Nephron progenitor cell (in vitro differentiated cells): Measurements from ENCODE around the gene KCTD12.

ENCODE experiments used
- DNase-seq: peaks from one replicate; pipeline ENCODE4 v3.0.0; 2021
- H3K27ac Mint-ChIP-seq: 2 replicates; pipeline ENCODE4 v1.8.0; 2021; ENCODE audit warnings: mild to moderate bottlenecking, moderate library complexity, mixed read lengths
- H3K27me3 Mint-ChIP-seq: 2 replicates; pipeline ENCODE4 v1.8.0; 2021; ENCODE audit warnings: mild to moderate bottlenecking, low read depth, mixed read lengths; ENCODE audit not compliant: poor library complexity
- H3K36me3 Mint-ChIP-seq: 2 replicates; pipeline ENCODE4 v1.8.0; 2021; ENCODE audit warnings: low read depth, mixed read lengths
- H3K4me1 Mint-ChIP-seq: 2 replicates; pipeline ENCODE4 v1.8.0; 2021; ENCODE audit warnings: mixed read lengths
- H3K4me3 Mint-ChIP-seq: 2 replicates; pipeline ENCODE4 v1.8.0; 2021; ENCODE audit warnings: mild to moderate bottlenecking, moderate library complexity, mixed read lengths
- H3K9me3 Mint-ChIP-seq: 2 replicates; pipeline ENCODE4 v1.8.0; 2021; ENCODE audit warnings: mild to moderate bottlenecking, moderate library complexity, mixed read lengths
- CTCF ChIP-seq: fragments of 200-600 bp; sonication (generic); IDR thresholded peaks from 2 replicates; pipeline ENCODE4 v1.5.0; 2021; ENCODE audit warnings: antibody characterized with exemption

KCTD12 gene

GRCh38 chr13:76872675-76873074 lies 13.5 kb downstream of the KCTD12 start:
- Mint-ChIP-seq H3K36me3 (no peaks in the 10 kb centered on the region), H3K4me1 (no peaks in the 10 kb centered on the region), H3K9me3 (no peaks in the 10 kb centered on the region), H3K27me3 (peaks cover 7% of the 10 kb centered on the region), H3K27ac (no peak overlapping the region), H3K4me3 (no peak overlapping the region)
- DNase-seq, result no peak
- no peak for TF ChIP-seq CTCF

- Mint-ChIP-seq H3K9me3 (no peaks in the 10 kb centered on the region), H3K36me3 (no peaks in the 10 kb centered on the region), H3K4me3 (no peak overlapping the region), H3K4me1 (no peaks in the 10 kb centered on the region), H3K27me3 (peaks cover 7% of the 10 kb centered on the region), H3K27ac (no peak overlapping the region)
- no peak for DNase-seq
- no peak for TF ChIP-seq CTCF
These were observed 14.8 kb downstream of the KCTD12 start for GRCh38 chr13:76871432-76871831.

GRCh38 chr13:76868371-76868770 lies 17.8 kb downstream of the KCTD12 start:
- Mint-ChIP-seq H3K9me3 (no peaks in the 10 kb centered on the region), H3K4me3 (no peak overlapping the region), H3K27me3 (peaks cover 4% of the 10 kb centered on the region), H3K27ac (no peak overlapping the region), H3K4me1 (peaks cover 4% of the 10 kb centered on the region), H3K36me3 (no peaks in the 10 kb centered on the region)
- no peak for DNase-seq
- no peak for TF ChIP-seq CTCF

GRCh38 chr13:76865996-76866503 lies 20.2 kb downstream of the KCTD12 start:
- no peaks in the 10 kb centered on the region for H3K9me3 Mint-ChIP-seq
- peaks cover 4% of the 10 kb centered on the region for H3K27me3 Mint-ChIP-seq
- DNase-seq, result no peak
- H3K27ac Mint-ChIP-seq, result no peak overlapping the region
- TF ChIP-seq CTCF, result no peak
- H3K36me3 Mint-ChIP-seq, result no peaks in the 10 kb centered on the region
- peaks cover 4% of the 10 kb centered on the region for H3K4me1 Mint-ChIP-seq
- H3K4me3 Mint-ChIP-seq, result no peak overlapping the region

- Mint-ChIP-seq H3K9me3 (no peaks in the 10 kb centered on the region), H3K27me3 (peaks cover 4% of the 10 kb centered on the region), H3K4me3 (no peak overlapping the region), H3K4me1 (peaks cover 4% of the 10 kb centered on the region), H3K36me3 (no peaks in the 10 kb centered on the region), H3K27ac (no peak overlapping the region)
- TF ChIP-seq CTCF, result no peak
- no peak for DNase-seq
These were observed 21.1 kb downstream of the KCTD12 start for GRCh38 chr13:76865109-76865508.

GRCh38 chr13:76864259-76864658 lies 21.9 kb downstream of the KCTD12 start:
- Mint-ChIP-seq H3K9me3 (no peaks in the 10 kb centered on the region), H3K36me3 (no peaks in the 10 kb centered on the region), H3K4me1 (peaks cover 4% of the 10 kb centered on the region), H3K4me3 (no peak overlapping the region), H3K27ac (no peak overlapping the region), H3K27me3 (peaks cover 4% of the 10 kb centered on the region)
- no peak for DNase-seq
- TF ChIP-seq CTCF, result no peak
